HG03521 (cell line): ENCODE measurements around the gene CDKN2D.

Experiments
- ATAC-seq: cut with Tn5 transposase; IDR thresholded peaks from one replicate; pipeline ENCODE4 v1.9.1; 2021; ENCODE audit warnings: mild to moderate bottlenecking, moderate library complexity; ENCODE audit not compliant: unreplicated experiment

CDKN2D gene

GRCh38 chr19:10568826-10569651 lies at the start of gene CDKN2D:
Gene CDKN2D, minus strand, starts transcription at chr19:10568979. Its CDS starts 326 bp downstream, at chr19:10568653.
- peak; percentile 59 for ATAC-seq

DNA sequence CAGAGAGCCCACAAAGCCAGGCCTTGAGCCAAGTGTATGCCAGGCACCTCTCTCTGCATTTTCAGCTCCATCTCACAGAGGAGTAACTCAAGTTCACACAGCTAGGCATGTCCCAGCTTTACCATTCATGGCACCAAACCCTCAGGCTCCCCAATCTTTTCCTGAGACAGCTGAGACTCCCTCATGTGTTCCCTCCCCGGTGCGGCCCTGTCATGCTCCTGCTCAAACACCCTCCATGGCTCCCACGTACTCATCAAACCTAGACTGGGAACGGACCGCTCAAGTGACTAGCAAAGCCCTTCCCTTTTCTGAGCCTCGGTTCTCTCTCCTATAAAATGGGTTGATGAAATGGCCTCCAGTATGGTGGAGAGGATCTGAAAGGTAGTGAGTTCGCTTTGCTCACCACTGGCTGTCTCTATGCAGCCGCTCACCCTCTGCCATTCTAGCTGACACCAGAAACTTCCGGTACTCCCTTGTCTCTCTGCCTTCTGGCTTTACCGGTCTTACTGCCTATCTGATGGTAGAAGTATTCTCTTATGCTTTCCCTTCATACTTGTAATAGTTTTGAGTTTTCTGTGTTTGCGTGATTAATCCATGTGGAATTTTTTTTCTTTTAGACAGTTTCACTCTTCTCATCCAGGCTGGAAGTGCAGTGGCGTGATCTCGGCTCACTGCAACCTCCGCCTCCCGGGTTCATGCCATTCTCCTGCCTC lies 48.8 kb upstream of the CDKN2D start:
- no peak for ATAC-seq

- no peak for ATAC-seq
Measured at GRCh38 chr19:10615429-10616023, 46.7 kb upstream of the CDKN2D start.

DNA sequence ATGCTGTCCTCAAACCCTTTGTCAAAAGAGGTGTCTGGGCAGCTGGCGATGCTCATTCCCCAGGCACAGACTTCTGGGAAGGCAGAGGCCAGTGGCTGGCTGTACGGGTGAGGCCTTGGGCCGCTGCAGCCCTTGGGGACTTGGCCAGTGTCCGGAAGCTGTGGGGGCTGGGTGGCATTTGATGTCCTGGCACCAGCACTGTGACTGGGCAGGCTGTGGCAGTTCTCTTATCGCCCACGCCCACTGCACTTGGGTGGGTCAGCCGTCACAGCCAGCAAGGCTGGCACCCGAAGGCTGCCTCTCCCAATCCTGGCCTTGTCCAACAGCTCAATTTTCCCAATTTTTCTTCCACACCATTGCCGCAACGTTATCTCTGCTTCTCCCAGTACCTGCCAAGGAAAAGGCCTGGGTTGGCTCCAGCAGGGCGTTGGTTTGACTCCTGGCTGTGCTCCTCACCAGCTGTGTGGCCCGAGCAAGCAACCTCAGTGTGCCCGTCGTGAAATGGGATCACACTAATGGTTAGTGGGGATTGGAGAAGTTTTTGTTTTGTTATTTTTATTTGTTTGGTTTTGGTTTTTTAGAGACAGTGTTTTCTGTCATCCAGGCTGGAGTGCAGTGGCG lies 43.8 kb upstream of the CDKN2D start:
- no peak for ATAC-seq

GRCh38 chr19:10611907-10612306 lies 43.1 kb upstream of the CDKN2D start:
- no peak for ATAC-seq

DNA sequence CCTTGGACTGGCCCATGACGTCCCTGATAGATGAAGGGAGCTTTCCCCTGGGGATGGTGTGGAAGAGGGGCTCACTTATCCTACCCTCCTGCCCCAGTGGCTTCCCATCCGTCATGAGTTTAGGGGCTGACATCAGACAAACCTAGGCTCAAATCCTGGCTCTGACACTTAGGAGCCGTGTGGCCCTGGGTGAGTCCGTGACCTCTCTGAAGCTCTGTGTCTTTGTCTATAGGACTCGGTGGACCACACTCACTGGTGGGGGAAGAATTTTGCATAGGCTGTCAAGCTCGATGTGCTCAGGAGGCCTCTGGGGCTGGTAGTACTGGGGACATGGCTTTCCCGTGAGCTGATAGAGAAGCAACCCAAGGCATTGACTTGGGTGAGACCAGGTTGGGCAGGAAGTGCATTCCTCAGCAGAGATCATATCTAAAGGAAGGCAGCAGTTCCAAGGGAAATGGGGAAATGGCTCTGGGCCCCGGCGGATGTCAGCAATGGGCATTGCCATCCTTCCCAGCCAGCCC lies 35.7 kb upstream of the CDKN2D start:
- no peak for ATAC-seq

- no peak for ATAC-seq
Measured at GRCh38 chr19:10603873-10604459, 35.2 kb upstream of the CDKN2D start.

- no peak for ATAC-seq
Measured at GRCh38 chr19:10603084-10603872, 34.5 kb upstream of the CDKN2D start.

DNA sequence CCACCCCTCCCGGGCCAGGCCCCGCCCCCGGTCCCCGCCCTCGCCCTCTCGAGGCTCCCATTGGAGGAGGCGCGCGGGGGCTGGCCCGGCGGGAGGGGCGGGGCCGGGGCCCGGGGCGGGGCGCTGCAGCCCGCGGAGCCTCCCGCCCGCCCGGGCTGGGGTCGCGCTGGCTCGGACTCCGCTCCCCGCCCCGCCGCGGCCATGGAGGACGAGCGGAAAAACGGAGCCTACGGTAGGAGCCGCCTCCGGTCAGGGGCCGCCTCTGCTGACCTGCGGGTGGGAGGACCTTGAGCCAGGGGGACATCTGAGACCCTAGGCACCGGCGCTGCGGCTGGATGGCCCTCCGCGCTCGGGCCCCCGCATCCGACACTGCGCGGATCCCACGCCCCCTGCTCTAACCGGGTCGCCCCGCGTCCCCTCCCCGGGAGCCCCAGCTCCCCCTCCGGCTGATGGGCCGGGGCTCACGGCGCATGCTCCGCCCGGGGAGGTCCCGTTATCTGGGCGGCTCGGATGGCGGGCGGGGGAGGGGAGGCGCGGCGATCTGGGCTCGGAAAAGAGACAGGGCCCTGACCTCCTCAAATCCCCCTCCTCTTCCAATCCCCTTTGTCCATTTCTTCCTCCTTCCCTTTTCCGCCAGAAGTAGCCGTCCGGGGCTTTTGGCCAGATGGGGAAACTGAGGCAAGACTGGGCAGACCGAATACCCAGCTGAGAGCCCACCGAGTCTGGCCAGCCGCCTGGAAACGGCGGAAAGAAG lies 33.7 kb upstream of the CDKN2D start:
- peak; percentile 64 for ATAC-seq

- ATAC-seq, result no peak
Measured at GRCh38 chr19:10601999-10602329, 33.2 kb upstream of the CDKN2D start.

- no peak for ATAC-seq
Measured at GRCh38 chr19:10600149-10600548, 31.4 kb upstream of the CDKN2D start.

GRCh38 chr19:10593820-10594637 lies 25.2 kb upstream of the CDKN2D start:
- no peak for ATAC-seq

- no peak for ATAC-seq
Measured at GRCh38 chr19:10593148-10593547, 24.4 kb upstream of the CDKN2D start.

DNA sequence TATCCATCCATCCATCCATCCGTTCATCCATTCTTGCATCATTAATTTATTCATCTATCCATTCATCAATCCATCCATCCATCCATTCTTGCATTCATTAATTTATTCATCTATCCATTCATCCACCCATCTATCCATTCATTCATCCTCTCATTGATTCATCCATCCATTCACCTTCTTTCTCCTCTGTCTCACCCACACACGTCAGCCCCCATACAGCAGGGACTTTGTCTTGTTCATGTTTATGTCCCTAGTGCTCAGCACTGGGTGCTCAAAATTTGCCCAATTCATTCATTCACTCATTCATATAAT lies 19.0 kb upstream of the CDKN2D start:
- no peak for ATAC-seq

GRCh38 chr19:10587022-10587838 lies 18.5 kb upstream of the CDKN2D start, which contains the start of gene AP1M2:
Gene AP1M2, minus strand, starts transcription at chr19:10587312. Its CDS starts 81 bp downstream, at chr19:10587231.
- no peak for ATAC-seq

- ATAC-seq, result no peak
Measured at GRCh38 chr19:10586396-10586795, 17.6 kb upstream of the CDKN2D start.

DNA sequence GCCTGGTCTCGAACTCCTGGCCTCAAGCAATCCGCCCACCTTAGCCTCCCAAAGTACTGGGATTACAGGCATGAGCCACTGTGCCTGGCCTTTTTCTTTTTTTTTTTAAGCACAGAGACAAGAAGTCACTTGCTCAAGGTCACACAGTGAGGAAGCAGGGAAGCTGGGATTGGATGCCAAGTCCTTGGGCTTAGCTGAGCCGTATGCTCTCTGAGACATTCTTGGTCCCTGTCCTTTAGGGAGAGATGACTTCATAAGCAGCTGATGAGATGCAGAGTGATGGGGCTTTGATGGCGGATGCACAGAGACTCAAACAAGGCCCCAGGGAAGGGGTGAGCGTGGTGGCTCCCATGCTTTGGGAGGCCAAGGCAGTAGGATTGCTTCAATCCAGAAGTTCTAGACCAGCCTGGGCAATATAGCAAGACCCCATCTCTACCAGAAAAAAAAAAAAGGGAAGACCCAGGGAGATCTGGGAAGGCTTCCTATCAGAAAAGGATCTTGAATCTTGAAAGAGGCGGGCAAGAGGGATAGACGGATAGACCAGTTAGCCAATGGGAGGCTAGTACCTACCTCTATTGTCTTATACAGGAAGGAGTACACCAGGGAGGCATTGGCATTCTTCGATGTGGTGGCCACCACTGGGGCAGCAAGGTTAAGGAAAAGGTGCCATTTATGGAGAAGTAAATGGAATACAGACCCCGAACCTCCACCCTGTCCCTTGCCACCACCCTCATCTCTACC lies 14.4 kb upstream of the CDKN2D start:
- no peak for ATAC-seq
